Neuron (in vitro differentiated cells): ENCODE data around the gene PRDM7.
"Not testable (repeated sequence)": the region's sequence is repeated elsewhere in the genome, so short reads cannot be mapped to it uniquely, and the experiment has no call there.

ENCODE experiments used
- H2AFZ ChIP-seq: one replicate; pipeline ENCODE4 v1.6.1; 2013; ENCODE audit warnings: low read depth, mild to moderate bottlenecking, inconsistent platforms, low read length, moderate library complexity
- H3K27me3 ChIP-seq: one replicate; pipeline ENCODE4 v1.6.1; 2013; ENCODE audit warnings: low read length; ENCODE audit not compliant: insufficient read depth
- H3K36me3 ChIP-seq: one replicate; pipeline ENCODE4 v1.6.1; 2013; ENCODE audit warnings: low read length; ENCODE audit not compliant: insufficient read depth
- H3K4me1 ChIP-seq: one replicate; pipeline ENCODE4 v1.6.1; 2013; ENCODE audit warnings: low read length; ENCODE audit not compliant: insufficient read depth
- H3K4me3 ChIP-seq: 2 replicates; pipeline ENCODE4 v1.5.1; 2013; ENCODE audit warnings: mild to moderate bottlenecking, low read length, moderate library complexity
- H3K9me3 ChIP-seq: one replicate; pipeline ENCODE4 v1.6.1; 2013; ENCODE audit warnings: low read length

PRDM7 gene

GRCh38 chr16:90010676-90011507 is 66.2 kb downstream of the PRDM7 start:
- peaks cover 10% of the 10 kb centered on the region for H3K4me1 ChIP-seq
- no peaks in the 10 kb centered on the region for H3K9me3 ChIP-seq
- H3K27me3 ChIP-seq = peaks cover 3% of the 10 kb centered on the region
- H3K4me3 ChIP-seq = no peak overlapping the region
- no peak overlapping the region for H2AFZ ChIP-seq
- H3K36me3 ChIP-seq = no peaks in the 10 kb centered on the region

- no peaks in the 10 kb centered on the region for H3K36me3 ChIP-seq
- H3K4me1 ChIP-seq = peaks cover 10% of the 10 kb centered on the region
- H2AFZ ChIP-seq = no peak overlapping the region
- H3K9me3 ChIP-seq = no peaks in the 10 kb centered on the region
- no peaks in the 10 kb centered on the region for H3K27me3 ChIP-seq
- no peak overlapping the region for H3K4me3 ChIP-seq
Observed at GRCh38 chr16:90009172-90009899, 67.8 kb downstream of the PRDM7 start.

GRCh38 chr16:90008708-90009145 is 68.4 kb downstream of the PRDM7 start:
- peaks cover 10% of the 10 kb centered on the region for H3K4me1 ChIP-seq
- no peaks in the 10 kb centered on the region for H3K27me3 ChIP-seq
- H3K36me3 ChIP-seq = no peaks in the 10 kb centered on the region
- H2AFZ ChIP-seq = no peak overlapping the region
- no peaks in the 10 kb centered on the region for H3K9me3 ChIP-seq
- no peak overlapping the region for H3K4me3 ChIP-seq

- H3K4me3 ChIP-seq, H3K4me1 ChIP-seq, H3K27me3 ChIP-seq, H3K9me3 ChIP-seq, H3K36me3 ChIP-seq, H2AFZ ChIP-seq: not testable (repeated sequence)
Observed at GRCh38 chr16:90007635-90008234, 69.4 kb downstream of the PRDM7 start.

- H3K9me3 ChIP-seq = no peaks in the 10 kb centered on the region
- H3K36me3 ChIP-seq = no peaks in the 10 kb centered on the region
- no peak overlapping the region for H2AFZ ChIP-seq
- H3K27me3 ChIP-seq = no peaks in the 10 kb centered on the region
- H3K4me3 ChIP-seq = no peak overlapping the region
- peaks cover 10% of the 10 kb centered on the region for H3K4me1 ChIP-seq
Observed at GRCh38 chr16:90007015-90007414, 70.1 kb downstream of the PRDM7 start.
